ENCODE results near the gene NCF2.

NCF2 gene

DNA sequence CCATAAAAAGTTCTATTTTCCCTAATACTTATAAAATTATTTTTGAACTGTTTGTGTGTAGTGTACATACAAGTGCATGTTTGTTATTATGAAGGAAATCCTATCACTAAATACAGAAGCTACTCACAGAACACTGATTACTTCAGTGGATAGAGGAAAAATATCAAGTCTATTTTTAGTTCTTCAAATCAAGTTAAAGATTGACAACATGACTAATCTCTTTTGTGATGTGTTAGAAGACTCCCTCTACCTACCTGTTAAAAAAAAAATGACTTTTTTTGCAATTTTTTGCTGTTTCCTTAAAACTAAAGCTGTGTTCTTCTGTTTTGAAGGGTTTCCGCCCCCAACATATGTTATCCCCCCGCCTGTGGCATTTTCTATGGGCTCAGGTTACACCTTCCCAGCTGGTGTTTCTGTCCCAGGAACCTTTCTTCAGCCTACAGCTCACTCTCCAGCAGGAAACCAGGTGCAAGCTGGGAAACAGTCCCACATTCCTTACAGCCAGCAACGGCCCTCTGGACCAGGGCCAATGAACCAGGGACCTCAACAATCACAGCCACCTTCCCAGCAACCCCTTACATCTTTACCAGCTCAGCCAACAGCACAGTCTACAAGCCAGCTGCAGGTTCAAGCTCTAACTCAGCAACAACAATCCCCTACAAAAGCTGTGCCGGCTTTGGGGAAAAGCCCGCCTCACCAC is 45.5 kb downstream of the NCF2 start:
- Mint-ChIP-seq H3K9me3 (no peaks in the 10 kb centered on the region), H3K27ac (peak overlapping the region; percentile 1), H3K27me3 (no peaks in the 10 kb centered on the region), H3K4me1 (peaks cover 8% of the 10 kb centered on the region), H3K36me3 (peaks cover 36% of the 10 kb centered on the region), H3K4me3 (no peak overlapping the region)
- DNase-seq (ENCODE audit: low spot score in 2 of 2) (no peak), ATAC-seq (ENCODE audit: low read depth) (no peak)

DNA sequence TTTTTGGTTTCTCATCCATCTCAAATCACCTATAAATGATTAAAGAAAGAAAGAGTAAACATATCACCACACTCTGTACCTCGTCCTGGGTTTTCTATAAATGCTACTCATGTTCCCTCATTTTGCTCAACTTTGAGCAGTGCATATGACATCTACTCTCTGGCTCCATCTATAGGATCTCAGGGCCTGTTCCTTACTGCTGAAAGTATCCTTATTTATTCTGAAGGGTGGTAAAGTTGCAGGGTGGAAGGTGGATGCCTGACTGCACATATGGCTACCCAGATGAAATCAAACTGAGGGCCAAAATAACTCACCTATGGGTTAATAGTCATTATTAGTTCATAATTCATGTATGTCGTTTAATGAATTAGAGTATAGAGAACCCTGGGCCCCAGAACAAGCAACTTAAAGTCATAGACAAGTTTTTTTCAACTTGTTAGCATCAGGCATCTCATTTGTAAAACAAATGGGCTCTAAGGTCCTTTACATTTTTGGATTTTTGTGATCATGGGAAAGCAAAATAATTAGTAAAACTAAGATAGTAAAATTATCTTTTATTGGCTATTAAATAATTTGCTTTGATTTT is 46.5 kb downstream of the NCF2 start:
- H3K9me3 Mint-ChIP-seq = no peaks in the 10 kb centered on the region
- ATAC-seq (ENCODE audit: low read depth) = peak; percentile 84
- H3K27ac Mint-ChIP-seq = peak overlapping the region; percentile 9
- peaks cover 8% of the 10 kb centered on the region for H3K4me1 Mint-ChIP-seq
- H3K36me3 Mint-ChIP-seq = peaks cover 43% of the 10 kb centered on the region
- no peaks in the 10 kb centered on the region for H3K27me3 Mint-ChIP-seq
- DNase-seq (ENCODE audit: low spot score in 2 of 2) = peak in 1 of 2 donors; percentile 16
- H3K4me3 Mint-ChIP-seq = no peak overlapping the region

DNA sequence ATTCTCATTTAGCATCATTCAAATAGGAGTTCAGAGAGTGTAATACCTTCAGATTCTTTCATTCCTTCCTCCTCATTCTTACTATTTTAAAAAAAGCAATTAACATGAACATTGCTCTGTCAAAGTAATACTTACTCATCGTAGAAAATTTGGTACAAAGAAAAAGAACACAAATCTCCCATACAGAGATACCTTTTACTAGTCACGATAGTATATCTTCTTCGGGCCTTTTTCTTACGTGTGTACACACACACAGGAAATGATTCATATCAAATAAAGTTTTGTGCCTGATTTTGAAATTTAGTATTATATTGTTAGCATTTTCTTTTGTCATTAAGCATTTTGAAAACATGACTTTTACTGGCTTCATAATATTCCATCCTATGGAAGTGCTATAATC is 52.9 kb downstream of the NCF2 start:
- DNase-seq (ENCODE audit: low spot score in 2 of 2) (no peak), ATAC-seq (ENCODE audit: low read depth) (no peak)
- no peaks in the 10 kb centered on the region for H3K9me3 Mint-ChIP-seq
- H3K36me3 Mint-ChIP-seq = peaks cover 42% of the 10 kb centered on the region
- no peak overlapping the region for H3K4me3 Mint-ChIP-seq
- peak overlapping the region; percentile 11 for H3K27ac Mint-ChIP-seq
- no peaks in the 10 kb centered on the region for H3K4me1 Mint-ChIP-seq
- no peaks in the 10 kb centered on the region for H3K27me3 Mint-ChIP-seq

DNA sequence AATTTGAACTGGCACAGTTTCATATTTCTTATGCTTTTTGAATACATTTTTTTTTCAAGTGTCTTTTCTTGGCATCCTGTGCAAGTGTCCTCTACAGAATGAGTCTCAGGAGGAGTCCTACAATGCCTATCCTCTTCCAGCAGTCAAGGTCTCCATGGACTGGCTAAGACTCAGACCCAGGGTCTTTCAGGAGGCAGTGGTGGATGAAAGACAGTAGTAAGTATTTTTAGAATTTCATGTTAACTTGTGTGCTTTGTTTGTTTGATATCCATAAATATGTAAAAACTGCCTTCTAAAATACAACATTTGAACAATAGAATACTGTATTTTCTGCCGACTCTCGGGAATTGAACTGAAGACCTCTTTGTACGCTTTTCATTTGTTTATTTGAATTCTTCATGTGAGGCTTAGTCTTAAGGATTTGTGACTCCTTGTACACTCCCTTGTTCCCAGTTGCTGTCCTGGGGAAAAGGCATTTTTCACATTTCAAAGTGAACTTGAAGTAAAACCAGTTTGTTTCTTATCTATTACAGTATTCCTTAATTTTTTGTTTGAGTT is 56.6 kb downstream of the NCF2 start:
- Mint-ChIP-seq H3K27me3 (no peaks in the 10 kb centered on the region), H3K36me3 (peaks cover 19% of the 10 kb centered on the region), H3K9me3 (no peaks in the 10 kb centered on the region), H3K27ac (no peak overlapping the region), H3K4me1 (no peaks in the 10 kb centered on the region), H3K4me3 (no peak overlapping the region)
- DNase-seq (ENCODE audit: low spot score in 2 of 2) (no peak), ATAC-seq (ENCODE audit: low read depth) (no peak)

DNA sequence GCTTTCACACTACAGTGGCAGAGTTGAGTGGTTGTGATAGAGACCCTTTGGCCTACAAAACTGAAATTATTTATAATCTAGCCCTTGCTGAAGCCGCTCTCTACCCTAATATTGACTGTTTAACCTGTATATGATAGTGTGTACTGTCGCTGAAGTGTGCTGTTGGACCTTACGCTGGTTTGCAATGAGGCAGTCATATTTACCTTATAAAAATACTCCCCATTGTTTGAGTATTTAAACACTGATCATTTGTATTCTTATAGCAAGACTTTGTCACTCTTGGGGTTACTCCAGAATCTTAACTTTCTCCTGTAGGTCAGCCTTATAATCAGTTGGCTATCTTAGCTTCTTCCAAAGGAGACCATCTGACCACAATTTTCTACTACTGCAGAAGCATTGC is 61.7 kb downstream of the NCF2 start:
- no peak overlapping the region for H3K27ac Mint-ChIP-seq

DNA sequence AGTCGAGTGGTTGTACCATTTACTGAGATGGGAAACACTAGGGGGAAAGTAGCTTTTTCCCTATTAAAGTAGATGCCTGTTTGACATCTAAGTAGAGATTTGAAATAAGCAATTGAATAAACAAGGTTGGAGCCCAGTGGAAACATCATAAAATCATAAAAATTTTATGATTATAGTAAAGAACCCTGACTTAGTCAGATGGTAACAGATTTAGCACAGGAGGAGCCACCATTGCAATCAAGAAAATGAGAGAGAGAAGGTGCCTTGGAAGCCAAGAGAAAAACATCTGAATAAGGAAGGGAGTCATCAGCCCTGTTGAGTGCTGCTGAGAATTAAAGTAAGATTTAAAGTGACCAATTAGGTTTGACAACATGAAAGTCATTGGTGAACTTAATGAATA is 68.2 kb downstream of the NCF2 start:
- H3K27ac Mint-ChIP-seq = peak overlapping the region; percentile 74
- no peak for ATAC-seq (ENCODE audit: low read depth)
- H3K36me3 Mint-ChIP-seq = peaks cover 30% of the 10 kb centered on the region
- H3K4me3 Mint-ChIP-seq = no peak overlapping the region
- H3K9me3 Mint-ChIP-seq = no peaks in the 10 kb centered on the region
- no peaks in the 10 kb centered on the region for H3K27me3 Mint-ChIP-seq
- no peak for DNase-seq (ENCODE audit: low spot score in 2 of 2)
- peaks cover 2% of the 10 kb centered on the region for H3K4me1 Mint-ChIP-seq

More for the DNA sequence above, 61.7 kb downstream of the NCF2 start:
- no peaks in the 10 kb centered on the region for H3K9me3 Mint-ChIP-seq
- peaks cover 12% of the 10 kb centered on the region for H3K36me3 Mint-ChIP-seq
- H3K4me1 Mint-ChIP-seq = no peaks in the 10 kb centered on the region
- ATAC-seq (ENCODE audit: low read depth) (no peak), DNase-seq (ENCODE audit: low spot score in 2 of 2) (no peak)
- no peaks in the 10 kb centered on the region for H3K27me3 Mint-ChIP-seq
- H3K4me3 Mint-ChIP-seq = no peak overlapping the region

DNA sequence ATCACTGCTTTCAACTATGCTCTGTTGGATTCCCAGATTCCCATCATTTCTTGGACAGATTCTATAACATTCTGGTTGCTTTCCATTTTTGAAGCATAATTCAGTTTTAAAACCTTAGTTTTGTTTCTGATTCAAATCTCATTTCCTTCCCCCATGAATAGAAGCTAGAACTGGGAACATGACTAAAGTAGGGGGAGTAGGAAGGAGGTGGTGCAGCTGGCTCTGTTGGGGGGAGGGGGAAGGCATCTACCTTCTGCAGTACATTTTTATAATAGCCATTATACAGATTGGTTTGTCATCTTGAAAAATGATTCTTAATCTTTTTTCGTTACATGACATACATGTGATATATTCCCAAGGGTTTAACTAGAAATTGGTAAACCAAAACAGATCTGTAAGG is 69.9 kb downstream of the NCF2 start:
- Mint-ChIP-seq H3K36me3 (peaks cover 35% of the 10 kb centered on the region), H3K27ac (no peak overlapping the region), H3K4me1 (peaks cover 2% of the 10 kb centered on the region), H3K27me3 (no peaks in the 10 kb centered on the region), H3K4me3 (no peak overlapping the region), H3K9me3 (no peaks in the 10 kb centered on the region)
- DNase-seq (ENCODE audit: low spot score in 2 of 2) (no peak), ATAC-seq (ENCODE audit: low read depth) (no peak)

DNA sequence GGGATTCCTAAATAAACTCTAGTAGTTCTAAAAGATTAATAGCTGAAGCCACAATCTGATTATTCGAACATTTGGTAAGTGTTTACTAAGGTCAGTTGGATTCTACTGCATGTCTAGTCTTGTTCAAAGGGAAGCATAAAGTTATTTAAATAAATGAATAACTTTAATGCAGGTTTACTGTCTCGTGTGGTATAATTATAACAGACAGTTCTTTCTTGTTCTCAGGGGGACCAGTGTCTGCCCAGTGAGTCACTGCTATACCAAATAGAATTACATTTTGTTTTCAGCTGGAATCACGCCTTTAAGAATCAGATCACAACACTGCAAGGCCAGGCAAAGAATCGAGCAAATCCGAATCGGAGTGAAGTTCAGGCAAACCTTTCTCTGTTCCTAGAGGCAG is 72.9 kb downstream of the NCF2 start:
- Mint-ChIP-seq H3K9me3 (no peaks in the 10 kb centered on the region), H3K36me3 (peaks cover 28% of the 10 kb centered on the region), H3K4me1 (peaks cover 5% of the 10 kb centered on the region), H3K4me3 (no peak overlapping the region), H3K27me3 (no peaks in the 10 kb centered on the region), H3K27ac (no peak overlapping the region)
- ATAC-seq (ENCODE audit: low read depth) = no peak
- no peak for DNase-seq (ENCODE audit: low spot score in 2 of 2)

DNA sequence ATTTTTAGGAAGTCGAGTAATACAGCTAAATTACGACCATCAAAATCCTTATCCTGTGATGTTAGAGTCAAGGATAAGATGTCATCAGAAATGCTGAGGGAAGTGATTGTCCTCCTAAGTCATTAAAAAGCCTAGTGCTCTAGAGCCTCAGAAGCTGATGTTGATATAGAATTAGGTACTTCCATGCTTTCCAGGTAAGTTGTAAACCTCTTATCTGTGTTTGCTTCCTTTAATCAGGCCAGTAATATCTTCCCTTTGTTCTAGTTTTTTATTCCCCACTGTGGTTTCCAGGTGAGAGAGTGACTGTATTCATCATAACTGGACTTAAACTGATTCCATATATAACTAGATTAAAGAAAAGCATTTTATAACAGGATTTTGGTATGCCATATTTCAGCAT is 73.5 kb downstream of the NCF2 start:
- no peak for ATAC-seq (ENCODE audit: low read depth)
- peaks cover 11% of the 10 kb centered on the region for H3K4me1 Mint-ChIP-seq
- DNase-seq (ENCODE audit: low spot score in 2 of 2) = no peak
- H3K9me3 Mint-ChIP-seq = no peaks in the 10 kb centered on the region
- no peak overlapping the region for H3K27ac Mint-ChIP-seq
- peaks cover 25% of the 10 kb centered on the region for H3K36me3 Mint-ChIP-seq
- no peaks in the 10 kb centered on the region for H3K27me3 Mint-ChIP-seq
- H3K4me3 Mint-ChIP-seq = no peak overlapping the region

DNA sequence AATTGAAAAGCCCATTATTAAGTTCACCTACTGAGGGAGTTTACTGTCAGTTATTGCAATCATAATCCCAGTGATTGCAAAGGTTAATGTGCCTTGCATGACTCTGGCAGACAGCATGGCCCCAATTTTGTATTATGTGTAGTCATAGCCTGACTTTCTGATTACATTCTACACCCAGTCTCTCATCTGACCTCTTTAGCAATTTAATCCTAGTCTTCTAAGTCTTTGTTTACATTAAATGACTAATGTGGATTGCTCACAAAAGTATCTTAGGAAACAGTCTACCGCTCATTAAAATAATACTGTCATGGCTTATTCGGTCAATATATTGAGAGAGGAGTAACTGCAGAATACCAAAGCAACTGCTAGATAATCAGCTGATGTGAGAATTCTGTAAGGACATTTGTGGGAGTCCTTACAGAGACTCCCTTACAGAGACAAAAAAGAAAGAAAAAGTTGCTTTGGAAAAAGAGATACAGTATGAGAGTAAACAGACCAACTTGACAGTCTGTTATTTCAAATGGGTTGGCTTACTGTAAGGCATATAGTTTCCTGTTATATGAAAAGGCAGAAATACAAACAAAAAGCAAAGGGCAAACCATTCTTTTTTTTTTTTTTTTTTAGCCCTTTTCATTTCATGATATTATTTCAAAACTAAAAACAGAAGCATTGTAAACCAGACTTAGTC is 75.1 kb downstream of the NCF2 start:
- Mint-ChIP-seq H3K4me1 (peaks cover 16% of the 10 kb centered on the region), H3K27me3 (no peaks in the 10 kb centered on the region), H3K4me3 (no peak overlapping the region), H3K9me3 (no peaks in the 10 kb centered on the region), H3K36me3 (peaks cover 17% of the 10 kb centered on the region), H3K27ac (no peak overlapping the region)
- no peak for ATAC-seq (ENCODE audit: low read depth)
- DNase-seq (ENCODE audit: low spot score in 2 of 2) = no peak

DNA sequence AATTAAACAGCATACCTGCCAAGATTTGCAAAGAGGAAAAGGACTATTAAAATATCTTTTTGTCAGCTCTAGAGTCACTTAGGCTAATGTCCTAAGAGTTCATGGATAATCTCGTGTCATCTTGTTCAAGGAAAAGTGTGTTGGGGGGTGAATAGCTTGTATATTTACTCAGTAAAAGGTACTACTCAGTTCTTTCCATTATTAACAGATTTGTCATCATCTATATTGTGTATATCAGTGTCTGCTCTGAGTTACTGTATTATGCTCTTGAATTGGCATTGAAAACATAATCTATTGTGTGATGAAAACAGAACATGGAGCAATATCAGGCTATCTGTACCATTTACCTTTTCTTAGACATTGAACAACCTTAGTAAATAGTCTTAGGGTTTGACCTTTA is 76.0 kb downstream of the NCF2 start:
- ATAC-seq (ENCODE audit: low read depth) (no peak), DNase-seq (ENCODE audit: low spot score in 2 of 2) (no peak)
- Mint-ChIP-seq H3K27me3 (no peaks in the 10 kb centered on the region), H3K9me3 (no peaks in the 10 kb centered on the region), H3K27ac (no peak overlapping the region), H3K36me3 (peaks cover 17% of the 10 kb centered on the region), H3K4me3 (no peak overlapping the region), H3K4me1 (peaks cover 16% of the 10 kb centered on the region)

DNA sequence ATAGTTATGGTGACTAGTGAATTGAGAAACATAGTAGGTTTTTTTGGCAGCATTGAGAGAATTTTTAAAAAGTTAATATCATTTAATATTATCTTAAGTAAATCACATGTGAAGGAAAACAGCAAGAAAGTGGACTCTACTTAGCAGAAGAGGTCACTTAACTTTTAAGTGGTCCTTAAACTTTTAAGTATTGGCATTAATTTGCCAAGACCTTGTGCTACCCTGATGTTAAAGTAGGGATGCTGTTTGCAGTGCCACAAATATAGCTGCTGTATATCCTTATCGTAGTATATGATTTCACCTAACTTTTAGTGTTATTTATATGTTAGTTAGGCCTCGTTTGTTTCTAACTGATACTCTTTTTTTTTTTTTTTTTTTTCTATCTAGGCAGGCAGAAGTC is 77.8 kb downstream of the NCF2 start:
- ATAC-seq (ENCODE audit: low read depth) (no peak), DNase-seq (ENCODE audit: low spot score in 2 of 2) (no peak)
- Mint-ChIP-seq H3K27me3 (no peaks in the 10 kb centered on the region), H3K36me3 (peaks cover 12% of the 10 kb centered on the region), H3K27ac (peak overlapping the region; percentile 64), H3K4me1 (peaks cover 16% of the 10 kb centered on the region), H3K9me3 (no peaks in the 10 kb centered on the region), H3K4me3 (no peak overlapping the region)

DNA sequence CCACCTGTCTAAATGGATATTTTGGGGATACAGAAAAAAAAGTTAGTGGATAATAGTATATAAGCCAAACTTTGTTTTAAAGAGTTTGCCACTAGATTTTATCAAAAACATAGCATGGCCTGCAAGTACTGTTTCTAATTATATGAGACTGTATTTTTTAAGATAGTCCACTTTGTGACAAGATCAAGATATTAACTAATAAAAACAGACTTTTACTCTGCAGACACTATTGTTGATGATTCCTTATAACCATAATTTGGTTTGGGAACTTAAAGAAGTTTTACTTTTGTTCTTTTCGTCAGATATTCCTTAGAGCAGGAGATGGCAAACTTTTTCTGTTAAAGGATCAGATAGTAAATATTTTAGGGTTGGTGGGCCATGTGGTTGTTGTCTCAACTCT is 81.6 kb downstream of the NCF2 start:
- no peaks in the 10 kb centered on the region for H3K27me3 Mint-ChIP-seq
- DNase-seq (ENCODE audit: low spot score in 2 of 2) (no peak), ATAC-seq (ENCODE audit: low read depth) (no peak)
- peaks cover 3% of the 10 kb centered on the region for H3K36me3 Mint-ChIP-seq
- H3K27ac Mint-ChIP-seq = no peak overlapping the region
- H3K4me1 Mint-ChIP-seq = peaks cover 12% of the 10 kb centered on the region
- no peaks in the 10 kb centered on the region for H3K9me3 Mint-ChIP-seq
- H3K4me3 Mint-ChIP-seq = no peak overlapping the region

DNA sequence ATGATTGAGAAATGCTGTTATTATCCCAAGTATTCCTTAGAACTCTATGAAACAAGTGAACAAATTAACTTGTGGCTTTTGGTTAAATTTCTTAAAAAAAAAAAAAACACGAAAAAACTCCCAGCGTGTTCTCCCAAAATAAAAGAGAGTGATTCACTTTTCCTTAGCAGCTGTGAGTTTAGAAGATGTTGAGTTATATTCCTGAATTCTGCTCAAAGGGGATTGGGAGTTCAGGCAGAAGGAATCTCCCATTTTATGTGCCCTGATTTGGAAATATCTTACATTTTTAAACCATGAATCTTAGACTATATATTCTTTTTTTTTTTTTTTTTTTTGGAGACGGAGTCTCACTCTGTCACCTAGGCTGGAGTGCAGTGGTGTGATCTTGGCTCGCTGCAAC is 83.7 kb downstream of the NCF2 start:
- H3K27me3 Mint-ChIP-seq = no peaks in the 10 kb centered on the region
- H3K36me3 Mint-ChIP-seq = peaks cover 1% of the 10 kb centered on the region
- peaks cover 6% of the 10 kb centered on the region for H3K4me1 Mint-ChIP-seq
- H3K4me3 Mint-ChIP-seq = no peak overlapping the region
- H3K9me3 Mint-ChIP-seq = no peaks in the 10 kb centered on the region
- no peak overlapping the region for H3K27ac Mint-ChIP-seq
- ATAC-seq (ENCODE audit: low read depth) (no peak), DNase-seq (ENCODE audit: low spot score in 2 of 2) (no peak)
